Neural cell (in vitro differentiated cells): ENCODE data around the gene NPRL2. TPM values are rescaled to one million over a fixed set of nuclear protein-coding genes. Genes with fewer than 3 reads are reported as not detected.

Source experiments
- H2AFZ ChIP-seq: fragments of 200-600, 300-800 bp; sonication (generic), shearing (Covaris generic); 2 replicates; pipeline ENCODE4 v1.6.0; 2014; ENCODE audit warnings: low read depth, mild to moderate bottlenecking, antibody characterized with exemption, low read length, moderate library complexity
- H3F3A ChIP-seq: fragments of 200-600 bp; shearing (Covaris generic); 2 replicates; pipeline ENCODE4 v1.6.1; 2016; ENCODE audit warnings: mild to moderate bottlenecking, moderate library complexity, mixed read lengths, antibody characterized with exemption, low read length; ENCODE audit not compliant: insufficient read depth, poor library complexity, severe bottlenecking
- H3K27ac ChIP-seq: fragments of 200-600, 300-800 bp; sonication (generic), shearing (Covaris generic); 2 replicates; pipeline ENCODE4 v1.5.1; 2014; ENCODE audit warnings: mild to moderate bottlenecking, low read length, moderate library complexity
- H3K27me3 ChIP-seq: fragments of 300-800, 200-600 bp; sonication (generic), shearing (Covaris generic); 2 replicates; pipeline ENCODE4 v1.6.0; 2014; ENCODE audit warnings: mild to moderate bottlenecking, low read depth, low read length, moderate library complexity; ENCODE audit not compliant: insufficient read depth
- H3K36me3 ChIP-seq: fragments of 300-800, 200-600 bp; sonication (generic), shearing (Covaris generic); 2 replicates; pipeline ENCODE4 v1.5.1; 2014; ENCODE audit warnings: mild to moderate bottlenecking, antibody characterized with exemption, low read length, moderate library complexity; ENCODE audit not compliant: insufficient read depth
- H3K4me2 ChIP-seq: fragments of 300-800, 200-600 bp; sonication (generic), shearing (Covaris generic); 2 replicates; pipeline ENCODE4 v1.6.0; 2014; ENCODE audit warnings: mild to moderate bottlenecking, low read length
- H3K4me3 ChIP-seq: fragments of 300-800, 200-600 bp; sonication (generic), shearing (Covaris generic); 2 replicates; pipeline ENCODE4 v1.5.1; 2014; ENCODE audit warnings: mild to moderate bottlenecking, low read length, moderate library complexity
- H3K79me2 ChIP-seq: fragments of 200-600 bp; shearing (Covaris generic); replicated peaks from 2 replicates; pipeline ENCODE4 v1.6.0; 2014; ENCODE audit warnings: mild to moderate bottlenecking, low read length, moderate library complexity; ENCODE audit not compliant: insufficient read depth
- H3K9ac ChIP-seq: fragments of 300-800, 200-600 bp; sonication (generic), shearing (Covaris generic); 2 replicates; pipeline ENCODE4 v1.6.1; 2016; ENCODE audit warnings: mild to moderate bottlenecking, low read length, mixed read lengths
- H3K9me2 ChIP-seq: fragments of 200-600 bp; shearing (Covaris generic); 2 replicates; pipeline ENCODE4 v1.6.1; 2016; ENCODE audit warnings: mild to moderate bottlenecking, low read length, mixed read lengths; ENCODE audit not compliant: insufficient read depth
- H3K9me3 ChIP-seq: fragments of 200-600, 300-800 bp; sonication (generic), shearing (Covaris generic); 2 replicates; pipeline ENCODE4 v1.6.1; 2016; ENCODE audit warnings: mild to moderate bottlenecking, mixed run types, low read length, moderate library complexity, mixed read lengths
- H4K20me1 ChIP-seq: fragments of 200-600 bp; shearing (Covaris generic); 2 replicates; pipeline ENCODE4 v1.6.1; 2016; ENCODE audit warnings: mild to moderate bottlenecking, mixed run types; ENCODE audit not compliant: insufficient read depth
- CTCF ChIP-seq: fragments of 450-650 bp; IDR thresholded peaks from 2 replicates; pipeline ENCODE4 v1.5.1; 2014; ENCODE audit warnings: antibody characterized with exemption, mild to moderate bottlenecking, moderate library complexity; ENCODE audit not compliant: poor library complexity, severe bottlenecking
- EP300 ChIP-seq: fragments of 450-650 bp; conservative IDR thresholded peaks from 2 replicates; pipeline ENCODE4 v1.6.1; 2014; ENCODE audit warnings: antibody characterized with exemption, mild to moderate bottlenecking, moderate library complexity; ENCODE audit not compliant: poor library complexity, severe bottlenecking
- EZH2 ChIP-seq: fragments of 200-600, 300-800 bp; shearing (Covaris generic), sonication (generic); IDR thresholded peaks from 2 replicates; pipeline ENCODE4 v1.6.1; 2014; ENCODE audit warnings: antibody characterized with exemption, low read length, borderline replicate concordance, mild to moderate bottlenecking; ENCODE audit not compliant: insufficient read depth, poor library complexity, severe bottlenecking
- MXI1 ChIP-seq: fragments of 450-650 bp; conservative IDR thresholded peaks from 2 replicates; pipeline ENCODE4 v1.6.1; 2014; ENCODE audit warnings: antibody characterized with exemption, mild to moderate bottlenecking; ENCODE audit not compliant: poor library complexity, severe bottlenecking
- POLR2AphosphoS5 ChIP-seq: IDR thresholded peaks from 2 replicates; pipeline ENCODE4 v1.6.1; 2012
- RAD21 ChIP-seq: fragments of 450-650 bp; conservative IDR thresholded peaks from 2 replicates; pipeline ENCODE4 v1.6.1; 2014; ENCODE audit warnings: antibody characterized with exemption, mild to moderate bottlenecking, moderate library complexity
- REST ChIP-seq: IDR thresholded peaks from 2 replicates; pipeline ENCODE4 v1.6.1; 2012; ENCODE audit warnings: borderline replicate concordance
- SMC3 ChIP-seq: fragments of 450-650 bp; conservative IDR thresholded peaks from 2 replicates; pipeline ENCODE4 v1.6.1; 2014; ENCODE audit warnings: antibody characterized with exemption, mild to moderate bottlenecking, moderate library complexity; ENCODE audit not compliant: poor library complexity
- TAF1 ChIP-seq: IDR thresholded peaks from 2 replicates; pipeline ENCODE4 v1.6.1; 2012; ENCODE audit warnings: low read depth
- polyA plus RNA-seq: library from polyadenylated mRNA; depleted of rRNA; stranded (reverse); fragments of >200 nt; gene quantifications from 2 replicates; pipeline ENCODE4 v1.2.3, GENCODE V29; 2014

The NPRL2 gene
- polyA plus RNA-seq, 1 donor from 2014 or later: 118 TPM

GRCh38 chr3:50392101-50392715 lies 41.6 kb upstream of the NPRL2 start:
- Histone ChIP-seq H3K79me2 (no peaks in the 10 kb centered on the region), H3F3A (no peaks in the 10 kb centered on the region), H3K4me3 (no peak overlapping the region), H3K27me3 (no peaks in the 10 kb centered on the region), H3K36me3 (no peaks in the 10 kb centered on the region), H2AFZ (no peak overlapping the region), H3K9me3 (no peaks in the 10 kb centered on the region), H3K9me2 (no peaks in the 10 kb centered on the region), H4K20me1 (no peaks in the 10 kb centered on the region), H3K4me2 (no peak overlapping the region), H3K27ac (no peak overlapping the region), H3K9ac (no peak overlapping the region)
- no peak for TF ChIP-seq POLR2AphosphoS5
- no peak for TF ChIP-seq REST
- no peak for TF ChIP-seq RAD21

- Histone ChIP-seq H3K9me2 (no peaks in the 10 kb centered on the region), H3F3A (no peaks in the 10 kb centered on the region), H2AFZ (no peak overlapping the region), H3K9ac (no peak overlapping the region), H3K79me2 (no peaks in the 10 kb centered on the region), H3K27ac (no peak overlapping the region), H4K20me1 (no peaks in the 10 kb centered on the region), H3K36me3 (no peaks in the 10 kb centered on the region), H3K4me2 (no peak overlapping the region), H3K9me3 (no peaks in the 10 kb centered on the region), H3K4me3 (no peak overlapping the region), H3K27me3 (no peaks in the 10 kb centered on the region)
- TF ChIP-seq REST (no peak), EP300 (no peak), SMC3 (no peak), EZH2 (no peak), MXI1 (no peak), POLR2AphosphoS5 (no peak), RAD21 (no peak), CTCF (no peak), TAF1 (no peak)
Observed at GRCh38 chr3:50390508-50391224, 40.1 kb upstream of the NPRL2 start.
